ENCODE measurements around the gene KIR2DL3.

Gene KIR2DL3

DNA sequence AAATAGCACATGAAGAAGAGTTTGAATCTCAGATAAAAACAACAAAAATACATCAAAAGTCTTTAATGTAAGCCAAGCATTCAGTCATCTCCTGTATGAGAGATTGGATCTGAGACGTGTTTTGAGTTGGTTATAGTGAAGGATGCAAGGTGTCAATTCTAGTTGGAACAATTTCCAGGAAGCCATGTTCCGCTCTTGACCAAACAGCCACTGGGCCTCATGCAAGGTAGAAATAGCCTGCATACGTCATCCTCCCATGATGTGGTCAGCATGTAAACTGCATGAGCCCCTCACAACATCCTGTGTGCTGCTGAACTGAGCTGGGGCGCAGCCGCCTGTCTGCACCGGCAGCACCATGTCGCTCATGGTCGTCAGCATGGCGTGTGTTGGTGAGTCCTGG, 14.2 kb upstream of the KIR2DL3 start, which contains the start of gene KIR3DL3:
TSS of gene KIR3DL3 (plus strand) at position 301 of the 400 bp plus-strand sequence. CDS start at position 356, 55 bp downstream.
- Histone ChIP-seq H3K9ac (ENCODE audit: low read length) (no peak within 1 kb of the TSS), H3K4me2 (ENCODE audit: low read depth, low read length, poor library complexity, severe bottlenecking) (no peak within 1 kb of the TSS), H3F3A (ENCODE audit: insufficient read depth) (no peaks in the 10 kb centered on the region), H2AFZ (ENCODE audit: low read depth, low read length, severe bottlenecking) (no peak within 1 kb of the TSS), H3K27ac (ENCODE audit: low read depth, low read length) (no peak within 1 kb of the TSS), H3K27me3 (ENCODE audit: low read length) (no peaks in the 10 kb centered on the region), H3K9me2 (replicated peaks; ENCODE audit: insufficient read depth, low read length) (no peaks in the 10 kb centered on the region), H3K9me3 (ENCODE audit: insufficient read depth, low read length) (no peaks in the 10 kb centered on the region), H3K36me3 (ENCODE audit: low read length) (no peaks in the 10 kb centered on the region), H4K20me1 (ENCODE audit: low read depth, low read length) (no peaks in the 10 kb centered on the region), H3K79me2 (ENCODE audit: insufficient read depth, low read length) (no peaks in the 10 kb centered on the region), H3K4me3 (ENCODE audit: insufficient read depth, low read length, poor library complexity, severe bottlenecking) (no peak within 1 kb of the TSS)
- TF ChIP-seq, protein P1, sequence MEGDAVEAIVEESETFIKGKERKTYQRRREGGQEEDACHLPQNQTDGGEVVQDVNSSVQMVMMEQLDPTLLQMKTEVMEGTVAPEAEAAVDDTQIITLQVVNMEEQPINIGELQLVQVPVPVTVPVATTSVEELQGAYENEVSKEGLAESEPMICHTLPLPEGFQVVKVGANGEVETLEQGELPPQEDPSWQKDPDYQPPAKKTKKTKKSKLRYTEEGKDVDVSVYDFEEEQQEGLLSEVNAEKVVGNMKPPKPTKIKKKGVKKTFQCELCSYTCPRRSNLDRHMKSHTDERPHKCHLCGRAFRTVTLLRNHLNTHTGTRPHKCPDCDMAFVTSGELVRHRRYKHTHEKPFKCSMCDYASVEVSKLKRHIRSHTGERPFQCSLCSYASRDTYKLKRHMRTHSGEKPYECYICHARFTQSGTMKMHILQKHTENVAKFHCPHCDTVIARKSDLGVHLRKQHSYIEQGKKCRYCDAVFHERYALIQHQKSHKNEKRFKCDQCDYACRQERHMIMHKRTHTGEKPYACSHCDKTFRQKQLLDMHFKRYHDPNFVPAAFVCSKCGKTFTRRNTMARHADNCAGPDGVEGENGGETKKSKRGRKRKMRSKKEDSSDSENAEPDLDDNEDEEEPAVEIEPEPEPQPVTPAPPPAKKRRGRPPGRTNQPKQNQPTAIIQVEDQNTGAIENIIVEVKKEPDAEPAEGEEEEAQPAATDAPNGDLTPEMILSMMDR (IDR thresholded peaks at IDR 0.05; ENCODE audit: insufficient read depth, low read length, poor library complexity, severe bottlenecking) = no peak
- TF ChIP-seq EZH2phosphoT487 (conservative IDR thresholded peaks at IDR 0.05; ENCODE audit: low read length) = no peak

DNA sequence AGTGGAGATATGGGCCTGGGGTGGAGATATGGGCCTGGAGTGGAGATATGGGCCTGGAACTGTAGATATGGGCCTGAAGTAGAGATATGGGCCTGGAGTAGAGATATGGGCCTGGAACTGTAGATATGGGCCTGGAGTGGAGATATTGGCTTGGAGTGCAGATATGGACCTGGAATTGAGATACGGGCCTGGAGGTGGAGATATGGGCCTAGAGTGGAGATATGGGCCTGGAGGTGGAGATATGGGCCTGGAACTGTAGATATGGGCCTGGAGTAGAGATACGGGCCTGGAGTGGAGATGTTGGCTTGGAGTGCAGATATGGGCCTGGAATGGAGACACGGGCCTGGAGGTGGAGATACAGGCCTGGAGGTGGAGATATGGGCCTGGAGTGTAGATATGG, 13.7 kb upstream of the KIR2DL3 start:
- H3K9ac ChIP-seq (ENCODE audit: low read length) = no peak overlapping the region
- H2AFZ ChIP-seq (ENCODE audit: low read depth, low read length, severe bottlenecking) = no peak overlapping the region
- TF ChIP-seq EZH2phosphoT487 (conservative IDR thresholded peaks at IDR 0.05; ENCODE audit: low read length) = no peak
- TF ChIP-seq, protein P1 (IDR thresholded peaks at IDR 0.05; ENCODE audit: insufficient read depth, low read length, poor library complexity, severe bottlenecking) = no peak
- no peaks in the 10 kb centered on the region for H3K79me2 ChIP-seq (ENCODE audit: insufficient read depth, low read length)
- H3F3A ChIP-seq (ENCODE audit: insufficient read depth) = no peaks in the 10 kb centered on the region
- no peak overlapping the region for H3K4me2 ChIP-seq (ENCODE audit: low read depth, low read length, poor library complexity, severe bottlenecking)
- H3K27me3 ChIP-seq (ENCODE audit: low read length) = no peaks in the 10 kb centered on the region
- H3K27ac ChIP-seq (ENCODE audit: low read depth, low read length) = no peak overlapping the region
- no peaks in the 10 kb centered on the region for H3K9me3 ChIP-seq (ENCODE audit: insufficient read depth, low read length)
- no peaks in the 10 kb centered on the region for H3K36me3 ChIP-seq (ENCODE audit: low read length)
- H3K9me2 ChIP-seq (replicated peaks; ENCODE audit: insufficient read depth, low read length) = no peaks in the 10 kb centered on the region
- H4K20me1 ChIP-seq (ENCODE audit: low read depth, low read length) = no peaks in the 10 kb centered on the region
- H3K4me3 ChIP-seq (ENCODE audit: insufficient read depth, low read length, poor library complexity, severe bottlenecking) = no peak overlapping the region

DNA sequence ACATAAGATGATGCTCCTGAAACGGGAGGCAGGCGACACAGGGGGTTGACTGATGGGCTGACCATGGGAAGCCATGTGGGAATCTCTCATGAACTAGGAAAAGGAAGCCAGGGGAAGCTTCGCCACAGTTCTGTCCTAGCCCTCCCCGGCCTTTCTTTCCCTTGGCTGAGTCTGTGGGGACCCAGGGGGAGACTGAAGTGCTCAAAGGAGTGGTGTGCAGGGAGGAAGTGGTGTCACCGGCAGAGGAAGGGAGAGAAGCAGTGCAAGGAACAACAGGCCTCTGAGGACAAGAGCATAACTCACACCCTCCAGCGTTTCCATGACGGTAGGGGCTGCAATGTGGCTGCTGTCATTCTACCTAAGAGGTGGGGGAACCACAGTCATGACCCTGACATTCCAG, 13.0 kb upstream of the KIR2DL3 start:
- Histone ChIP-seq H3K9me2 (replicated peaks; ENCODE audit: insufficient read depth, low read length) (no peaks in the 10 kb centered on the region), H3K4me2 (ENCODE audit: low read depth, low read length, poor library complexity, severe bottlenecking) (no peak overlapping the region), H2AFZ (ENCODE audit: low read depth, low read length, severe bottlenecking) (no peak overlapping the region), H3F3A (ENCODE audit: insufficient read depth) (no peaks in the 10 kb centered on the region), H3K27me3 (ENCODE audit: low read length) (no peaks in the 10 kb centered on the region), H4K20me1 (ENCODE audit: low read depth, low read length) (no peaks in the 10 kb centered on the region), H3K36me3 (ENCODE audit: low read length) (no peaks in the 10 kb centered on the region), H3K9ac (ENCODE audit: low read length) (no peak overlapping the region), H3K27ac (ENCODE audit: low read depth, low read length) (no peak overlapping the region), H3K4me3 (ENCODE audit: insufficient read depth, low read length, poor library complexity, severe bottlenecking) (no peak overlapping the region), H3K79me2 (ENCODE audit: insufficient read depth, low read length) (no peaks in the 10 kb centered on the region), H3K9me3 (ENCODE audit: insufficient read depth, low read length) (no peaks in the 10 kb centered on the region)
- no peak for TF ChIP-seq EZH2phosphoT487 (conservative IDR thresholded peaks at IDR 0.05; ENCODE audit: low read length)
- TF ChIP-seq, protein P1 (IDR thresholded peaks at IDR 0.05; ENCODE audit: insufficient read depth, low read length, poor library complexity, severe bottlenecking) = no peak
